RCC 7860 (cell line): ENCODE results near the gene FBXL22.

Experiments used
- DNase-seq: peaks from one replicate; pipeline ENCODE4 v3.0.0-alpha.2; 2015; ENCODE audit warnings: low spot score
- FAIRE-seq: peaks from 2 replicates; lab custom pipeline; 2012; peaks lifted over from hg19 to GRCh38; lab: Jason Lieb, UNC

FBXL22 gene

GRCh38 chr15:63593705-63594671 is 3.2 kb upstream of the FBXL22 start:
- DNase-seq (no peak), FAIRE-seq (no peak)

- FAIRE-seq (no peak), DNase-seq (no peak)
Measured at GRCh38 chr15:63595065-63595464, 2.1 kb upstream of the FBXL22 start.

GRCh38 chr15:63595688-63596087 is 1.5 kb upstream of the FBXL22 start:
- FAIRE-seq = no peak
- no peak for DNase-seq

GRCh38 chr15:63596676-63597037 is 530 bp upstream of the FBXL22 start:
- FAIRE-seq (no peak), DNase-seq (no peak)

GRCh38 chr15:63597821-63598220 is 634 bp downstream of the FBXL22 start:
- FAIRE-seq = no peak

GRCh38 chr15:63598473-63599400 is 1.6 kb downstream of the FBXL22 start:
- no peak for FAIRE-seq
- no peak for DNase-seq

More at GRCh38 chr15:63597821-63598220, 634 bp downstream of the FBXL22 start:
- DNase-seq = no peak

- no peak for FAIRE-seq
Measured at GRCh38 chr15:63599401-63600000, 2.3 kb downstream of the FBXL22 start.

GRCh38 chr15:63600001-63600615 is 2.9 kb downstream of the FBXL22 start:
- DNase-seq (no peak), FAIRE-seq (no peak)

More at GRCh38 chr15:63599401-63600000, 2.3 kb downstream of the FBXL22 start:
- DNase-seq = peak; percentile 51

- peak; percentile 80 for DNase-seq
Measured at GRCh38 chr15:63600616-63601025, 3.4 kb downstream of the FBXL22 start.

GRCh38 chr15:63601026-63601703 is 4.0 kb downstream of the FBXL22 start:
- DNase-seq = no peak
- FAIRE-seq = no peak

More at GRCh38 chr15:63600616-63601025, 3.4 kb downstream of the FBXL22 start:
- no peak for FAIRE-seq

- DNase-seq = no peak
- FAIRE-seq = no peak
Measured at GRCh38 chr15:63601704-63602185, 4.6 kb downstream of the FBXL22 start.

GRCh38 chr15:63602595-63602994 is 5.4 kb downstream of the FBXL22 start:
- no peak for FAIRE-seq
- DNase-seq = no peak

GRCh38 chr15:63603516-63603915 is 6.3 kb downstream of the FBXL22 start:
- FAIRE-seq = no peak

GRCh38 chr15:63604281-63604680 is 7.1 kb downstream of the FBXL22 start:
- FAIRE-seq (no peak), DNase-seq (no peak)

More at GRCh38 chr15:63603516-63603915, 6.3 kb downstream of the FBXL22 start:
- DNase-seq = no peak

GRCh38 chr15:63605036-63605435 is 7.8 kb downstream of the FBXL22 start:
- FAIRE-seq (no peak), DNase-seq (no peak)

GRCh38 chr15:63605816-63606215 is 8.6 kb downstream of the FBXL22 start:
- FAIRE-seq = no peak
- no peak for DNase-seq

GRCh38 chr15:63606308-63606707 is 9.1 kb downstream of the FBXL22 start:
- DNase-seq (no peak), FAIRE-seq (no peak)

GRCh38 chr15:63608989-63609388 is 11.8 kb downstream of the FBXL22 start:
- no peak for DNase-seq
- FAIRE-seq = no peak

GRCh38 chr15:63609448-63609847 is 12.3 kb downstream of the FBXL22 start:
- FAIRE-seq = no peak
- no peak for DNase-seq
